ENCODE measurements around the gene EIF2D.

EIF2D gene

DNA sequence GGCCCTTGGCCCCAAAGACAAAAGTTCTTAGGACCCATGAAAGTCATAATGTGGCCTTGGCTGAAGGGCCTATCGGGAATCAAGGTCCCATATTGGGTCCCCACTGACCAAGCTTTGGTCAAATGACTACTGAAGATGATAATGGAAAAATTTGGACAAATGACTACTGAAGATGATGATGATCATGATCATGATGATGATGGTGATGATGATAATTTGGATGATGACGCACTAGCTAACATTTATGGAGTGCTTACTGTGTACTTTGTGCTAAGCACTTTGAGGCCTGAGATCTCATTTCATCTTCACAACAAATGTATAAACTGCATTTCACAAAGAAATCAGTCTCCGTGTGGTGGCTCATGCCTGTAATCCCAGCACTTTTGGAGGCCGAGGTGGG, 39.4 kb downstream of the EIF2D start:
- in situ Hi-C loops (cut with HindIII; ENCODE audit: low sequenced_read_pairs), result no loop called here
- TF ChIP-seq CTCF (IDR thresholded peaks at IDR 0.05; ENCODE audit: low read depth, low read length), result no peak
- no peak for DNase-seq (ENCODE audit: low read depth, low spot score)
- no peak overlapping the region for H3K4me3 ChIP-seq (ENCODE audit: low read depth, low read length)

GRCh38 chr1:206570529-206570928, 41.7 kb downstream of the EIF2D start:
- no peak overlapping the region for H3K4me3 ChIP-seq (ENCODE audit: low read depth, low read length)
- no peak for DNase-seq (ENCODE audit: low read depth, low spot score)

GRCh38 chr1:206569556-206569955, 42.7 kb downstream of the EIF2D start:
- TF ChIP-seq CTCF (IDR thresholded peaks at IDR 0.05; ENCODE audit: low read depth, low read length), result no peak
- in situ Hi-C loops (cut with HindIII; ENCODE audit: low sequenced_read_pairs), result no loop called here
- DNase-seq (ENCODE audit: low read depth, low spot score), result no peak
- H3K4me3 ChIP-seq (ENCODE audit: low read depth, low read length), result no peak overlapping the region

More at GRCh38 chr1:206570529-206570928, 41.7 kb downstream of the EIF2D start:
- in situ Hi-C loops (cut with HindIII; ENCODE audit: low sequenced_read_pairs), result no loop called here
- TF ChIP-seq CTCF (IDR thresholded peaks at IDR 0.05; ENCODE audit: low read depth, low read length), result no peak

- in situ Hi-C loops (cut with HindIII; ENCODE audit: low sequenced_read_pairs), result no loop called here
- no peak for TF ChIP-seq CTCF (IDR thresholded peaks at IDR 0.05; ENCODE audit: low read depth, low read length)
- DNase-seq (ENCODE audit: low read depth, low spot score), result no peak
- H3K4me3 ChIP-seq (ENCODE audit: low read depth, low read length), result no peak overlapping the region
Observed at GRCh38 chr1:206568779-206569352, 43.4 kb downstream of the EIF2D start.

- in situ Hi-C loops (cut with HindIII; ENCODE audit: low sequenced_read_pairs), result no loop called here
- no peak overlapping the region for H3K4me3 ChIP-seq (ENCODE audit: low read depth, low read length)
- DNase-seq (ENCODE audit: low read depth, low spot score), result no peak
- no peak for TF ChIP-seq CTCF (IDR thresholded peaks at IDR 0.05; ENCODE audit: low read depth, low read length)
Observed at GRCh38 chr1:206568256-206568655, 44.0 kb downstream of the EIF2D start.

DNA sequence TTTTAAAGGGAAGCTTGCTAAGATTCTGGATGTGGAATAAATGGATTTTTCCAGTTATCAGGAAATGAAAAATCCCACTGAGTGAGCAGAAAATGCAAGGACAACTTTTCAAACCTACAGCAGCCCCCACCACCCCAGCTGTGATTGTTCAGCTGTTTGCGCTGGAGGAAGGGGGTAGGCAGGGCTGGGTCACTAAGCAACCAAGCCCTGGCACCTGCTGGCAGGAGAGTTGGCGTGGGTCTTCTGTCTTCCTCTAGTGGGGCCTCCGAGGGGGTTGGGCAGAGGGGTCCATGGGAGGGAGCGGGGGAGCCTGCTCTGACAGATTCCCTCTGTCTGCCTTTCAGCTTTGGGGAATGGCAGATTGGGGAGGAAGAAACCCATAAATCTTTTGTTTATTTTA, 45.3 kb downstream of the EIF2D start:
- in situ Hi-C loops (cut with HindIII; ENCODE audit: low sequenced_read_pairs), result no loop called here
- DNase-seq (ENCODE audit: low read depth, low spot score), result no peak
- no peak for TF ChIP-seq CTCF (IDR thresholded peaks at IDR 0.05; ENCODE audit: low read depth, low read length)
- no peak overlapping the region for H3K4me3 ChIP-seq (ENCODE audit: low read depth, low read length)

DNA sequence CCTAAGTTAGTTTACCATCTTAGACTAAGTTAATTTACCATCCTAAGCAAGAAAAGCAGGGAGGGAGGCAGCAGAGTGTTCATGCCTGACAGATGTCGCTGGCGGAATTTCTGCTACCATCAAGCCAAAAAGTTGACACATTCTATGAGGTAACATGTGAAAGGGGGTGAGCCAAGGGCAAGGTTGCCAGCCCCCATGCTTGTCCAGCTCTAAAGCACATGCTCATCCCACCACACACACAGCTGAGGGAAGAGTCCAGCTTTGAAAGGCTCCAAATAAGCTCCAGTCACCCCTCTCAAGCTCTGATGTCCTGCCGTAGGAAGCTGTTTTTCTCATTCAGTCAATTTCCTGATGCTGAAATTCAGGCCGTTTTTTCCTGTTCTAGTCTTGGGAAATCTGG, 46.3 kb downstream of the EIF2D start:
- DNase-seq (ENCODE audit: low read depth, low spot score), result no peak
- H3K4me3 ChIP-seq (ENCODE audit: low read depth, low read length), result no peak overlapping the region
- in situ Hi-C loops (cut with HindIII; ENCODE audit: low sequenced_read_pairs), result no loop called here
- TF ChIP-seq CTCF (IDR thresholded peaks at IDR 0.05; ENCODE audit: low read depth, low read length), result no peak
